HG03045 (cell line): ENCODE data around the gene MPV17L2.

Source experiments
- ATAC-seq: cut with Tn5 transposase; IDR thresholded peaks from one replicate; pipeline ENCODE4 v1.9.1; 2021; ENCODE audit warnings: mild to moderate bottlenecking, moderate library complexity; ENCODE audit not compliant: unreplicated experiment

Gene MPV17L2

DNA sequence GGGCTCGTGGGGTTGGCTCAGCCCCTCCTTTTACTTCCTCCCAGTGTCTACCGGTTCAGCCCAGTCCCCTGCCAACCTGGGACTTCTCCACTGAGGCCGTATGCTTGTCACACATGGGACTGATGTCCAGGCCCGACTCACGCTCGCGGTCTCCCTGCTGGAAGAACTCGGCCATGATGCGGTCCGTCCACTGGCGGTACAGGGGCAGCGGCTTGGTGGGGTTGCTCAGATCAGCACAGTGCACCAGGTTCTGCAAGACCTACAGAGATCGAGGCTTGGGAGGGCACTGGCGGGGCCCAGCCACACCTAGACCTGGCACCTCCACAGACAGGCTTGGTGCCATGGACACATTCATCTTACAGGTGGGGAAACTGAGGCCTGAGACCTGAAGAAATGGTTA lies 18.7 kb downstream of the MPV17L2 start:
- no peak for ATAC-seq

DNA sequence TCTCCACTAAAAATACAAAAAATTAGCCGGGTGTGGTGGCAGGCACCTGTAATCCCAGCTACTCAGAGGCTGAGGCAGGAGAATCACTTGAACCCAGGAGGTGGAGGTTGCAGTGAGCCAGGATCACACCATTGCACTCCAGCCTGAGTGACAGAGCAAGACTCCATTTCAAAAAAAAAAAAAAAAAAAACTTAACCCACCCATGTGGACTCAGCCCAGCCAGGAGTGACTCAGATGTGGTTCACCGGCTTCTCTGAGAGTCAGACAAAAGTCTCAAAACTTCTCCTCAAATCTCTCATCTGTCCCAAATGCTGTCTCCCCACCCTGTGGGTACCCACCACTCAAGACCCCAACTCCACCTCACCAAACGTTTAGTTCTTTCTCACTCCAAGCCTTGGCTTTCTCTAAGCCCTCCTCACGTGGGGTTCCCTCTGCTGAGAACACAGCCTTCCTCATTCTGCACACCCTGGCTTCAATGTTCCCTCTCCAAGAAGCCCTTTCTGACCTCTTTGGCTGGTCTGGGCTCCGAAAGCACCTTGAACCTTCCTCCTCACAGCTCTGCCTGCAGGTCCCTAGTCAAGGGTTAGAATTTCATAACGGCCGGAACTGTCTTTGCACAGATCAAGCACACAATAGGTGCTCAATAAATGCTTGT lies 21.9 kb downstream of the MPV17L2 start:
- ATAC-seq = no peak

DNA sequence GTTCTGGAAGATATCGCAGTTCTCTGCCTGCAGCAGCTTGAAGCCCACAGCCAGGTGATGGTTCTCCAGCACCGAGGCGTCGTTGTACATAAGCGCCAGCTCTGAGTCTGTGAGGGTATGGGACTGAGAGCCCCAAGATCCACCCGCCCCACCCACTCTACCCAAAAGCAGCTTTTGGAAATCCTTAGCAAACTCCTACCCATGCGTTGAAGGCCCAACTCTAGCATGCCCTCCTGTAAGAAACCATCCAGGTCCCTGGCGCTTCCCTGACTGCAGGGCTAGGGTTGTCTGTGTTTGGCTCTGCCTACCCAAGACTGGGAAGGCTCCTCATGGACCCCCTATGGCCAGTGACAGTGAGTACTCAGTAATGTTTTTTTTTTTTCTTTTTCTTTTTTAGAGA lies 23.8 kb downstream of the MPV17L2 start:
- no peak for ATAC-seq

DNA sequence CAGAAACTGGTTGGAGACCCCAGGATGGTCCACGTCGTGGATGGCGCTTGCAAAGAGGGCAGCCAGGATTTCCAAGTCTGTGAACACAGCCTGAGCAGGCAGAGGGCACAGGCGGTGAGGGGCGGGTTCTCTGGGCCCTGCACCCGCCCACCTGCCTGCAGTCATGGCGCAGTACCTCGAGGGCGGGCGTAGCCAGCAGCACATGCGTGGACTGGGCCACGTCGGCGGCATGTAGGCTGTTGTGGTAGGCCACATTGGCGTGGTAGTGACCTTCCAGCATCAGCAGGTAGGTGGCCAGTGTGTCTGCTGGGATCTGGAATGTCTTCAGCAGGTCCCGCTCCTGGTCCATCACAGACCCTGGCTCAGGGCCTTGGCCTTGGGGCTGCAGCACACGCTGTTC lies 25.1 kb downstream of the MPV17L2 start:
- no peak for ATAC-seq

DNA sequence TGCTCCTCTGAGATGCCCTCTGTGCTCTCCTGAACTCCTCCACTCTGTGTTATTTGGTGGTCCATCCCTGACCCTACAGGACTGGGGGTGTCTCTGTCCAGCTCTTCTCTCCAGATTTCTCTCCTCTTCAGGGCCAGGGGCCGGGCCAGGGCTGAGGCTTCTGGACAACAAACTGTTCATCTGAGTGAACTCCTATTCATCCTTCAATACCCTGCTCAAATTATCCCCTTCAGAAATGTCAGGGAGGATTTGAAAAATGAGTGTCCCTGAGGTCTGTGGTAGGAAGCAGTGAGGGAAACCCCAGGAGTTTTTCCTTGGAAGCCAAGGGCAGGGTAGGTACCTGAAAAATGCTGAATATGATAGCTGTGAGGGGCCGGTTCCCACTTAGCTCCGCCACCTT lies 25.6 kb downstream of the MPV17L2 start:
- ATAC-seq = no peak

DNA sequence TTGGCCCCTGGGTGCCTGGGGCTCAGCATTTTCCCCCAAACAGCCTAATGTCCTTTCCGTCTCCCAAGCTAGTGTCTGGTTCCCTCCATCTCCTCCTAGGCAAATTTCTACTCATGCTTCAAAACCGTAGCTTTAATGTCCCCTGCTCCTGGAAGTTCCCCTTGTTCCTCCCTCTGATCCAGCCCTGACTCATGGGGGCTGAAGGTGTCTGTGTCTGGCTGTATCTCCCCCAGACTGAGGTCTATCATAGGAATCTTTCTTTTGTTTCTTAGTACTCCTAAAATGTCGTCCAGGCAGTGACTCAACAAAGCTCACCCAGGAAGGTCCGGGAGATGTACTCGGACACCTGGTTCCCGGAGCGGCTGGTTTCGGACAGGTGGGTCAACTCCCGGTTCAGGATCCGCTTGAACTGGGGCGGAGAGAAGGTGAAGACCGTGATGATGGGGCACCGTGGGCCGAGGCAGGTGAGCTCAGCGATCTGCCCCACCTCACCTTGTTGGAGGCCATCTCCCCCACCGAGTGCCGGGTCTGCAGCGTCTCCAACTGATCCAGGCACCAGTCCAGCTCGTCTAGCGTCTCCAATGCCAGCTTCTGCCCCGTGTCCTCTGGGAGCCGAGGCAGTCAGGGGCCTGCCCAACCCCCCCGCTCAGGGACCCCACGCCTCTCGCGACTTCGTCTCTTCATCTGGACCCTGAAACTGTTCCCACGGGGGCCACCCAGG lies 27.1 kb downstream of the MPV17L2 start:
- ATAC-seq = no peak

DNA sequence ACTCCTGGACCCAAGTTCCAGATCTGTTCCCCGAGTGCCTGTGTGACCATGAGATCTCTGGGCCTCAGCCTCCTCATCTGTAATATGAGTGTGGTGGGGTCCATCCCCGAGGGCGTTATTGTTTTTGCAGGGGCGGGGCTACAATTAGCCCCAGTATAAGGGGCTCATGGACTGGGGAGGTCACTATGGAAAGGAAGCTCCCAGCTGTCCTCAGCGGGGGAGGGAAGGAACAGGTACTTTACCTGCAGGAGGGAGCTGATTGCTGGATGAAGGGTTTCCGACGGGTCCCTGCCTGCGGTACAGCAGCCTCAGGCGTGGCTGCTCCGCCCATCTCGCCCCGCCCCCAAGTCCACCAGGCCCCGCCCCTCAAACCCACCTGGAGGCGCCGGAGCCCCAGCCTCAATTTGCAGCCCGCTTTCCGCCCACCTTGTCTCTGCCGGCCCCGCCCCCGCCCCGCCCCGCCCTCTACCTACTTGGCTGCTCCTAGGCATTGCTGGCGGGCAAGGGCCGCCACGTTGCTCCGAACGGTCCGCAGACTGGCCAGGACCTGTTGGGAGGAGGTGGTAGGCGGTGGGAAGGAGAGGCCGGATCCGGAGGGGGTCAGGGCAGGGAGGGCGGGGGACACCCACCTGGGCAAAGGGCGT lies 27.7 kb downstream of the MPV17L2 start:
- ATAC-seq = no peak

DNA sequence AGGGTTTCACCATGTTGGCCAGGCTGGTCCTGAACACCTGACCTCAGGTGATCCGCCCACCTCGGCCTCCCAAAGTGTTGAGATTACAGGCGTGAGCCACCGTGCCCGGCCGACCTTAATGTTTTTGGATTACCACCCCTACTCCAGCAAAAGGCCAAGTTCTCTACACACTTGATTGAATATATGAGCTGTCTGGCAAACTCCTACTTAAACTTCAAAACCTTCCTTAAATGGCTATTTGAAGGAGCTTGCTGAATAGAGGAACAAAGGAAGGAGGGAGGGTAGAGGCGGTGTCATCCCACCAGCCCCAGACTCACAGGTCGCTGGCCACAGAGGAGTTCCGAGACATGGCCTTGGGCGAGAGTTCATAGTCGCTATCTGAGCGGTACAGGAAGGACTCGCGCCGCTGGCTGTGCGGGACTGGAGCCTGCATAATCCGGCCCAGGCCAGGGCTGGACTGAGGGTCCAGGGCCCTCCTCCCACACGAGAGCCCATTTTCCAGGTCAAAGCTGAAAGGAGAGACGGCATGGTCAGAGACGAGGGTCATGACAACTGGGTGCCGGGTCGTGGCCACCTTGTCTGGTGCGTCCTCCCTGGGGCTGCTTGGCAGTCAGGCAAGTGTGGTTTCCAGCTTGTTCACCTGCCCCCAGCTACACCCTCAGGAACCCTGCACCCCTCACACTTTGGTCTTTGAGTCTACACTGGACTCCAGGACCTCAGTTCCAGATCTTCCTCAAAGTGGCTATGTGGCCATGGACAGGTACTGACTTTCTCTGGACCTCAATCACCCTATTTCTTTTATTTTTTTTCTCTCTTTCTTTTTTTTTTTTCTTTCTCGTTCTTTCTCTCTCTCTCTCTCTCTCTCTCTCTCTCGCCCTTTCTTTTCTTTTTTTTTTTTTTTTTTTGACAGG lies 29.1 kb downstream of the MPV17L2 start:
- no peak for ATAC-seq

DNA sequence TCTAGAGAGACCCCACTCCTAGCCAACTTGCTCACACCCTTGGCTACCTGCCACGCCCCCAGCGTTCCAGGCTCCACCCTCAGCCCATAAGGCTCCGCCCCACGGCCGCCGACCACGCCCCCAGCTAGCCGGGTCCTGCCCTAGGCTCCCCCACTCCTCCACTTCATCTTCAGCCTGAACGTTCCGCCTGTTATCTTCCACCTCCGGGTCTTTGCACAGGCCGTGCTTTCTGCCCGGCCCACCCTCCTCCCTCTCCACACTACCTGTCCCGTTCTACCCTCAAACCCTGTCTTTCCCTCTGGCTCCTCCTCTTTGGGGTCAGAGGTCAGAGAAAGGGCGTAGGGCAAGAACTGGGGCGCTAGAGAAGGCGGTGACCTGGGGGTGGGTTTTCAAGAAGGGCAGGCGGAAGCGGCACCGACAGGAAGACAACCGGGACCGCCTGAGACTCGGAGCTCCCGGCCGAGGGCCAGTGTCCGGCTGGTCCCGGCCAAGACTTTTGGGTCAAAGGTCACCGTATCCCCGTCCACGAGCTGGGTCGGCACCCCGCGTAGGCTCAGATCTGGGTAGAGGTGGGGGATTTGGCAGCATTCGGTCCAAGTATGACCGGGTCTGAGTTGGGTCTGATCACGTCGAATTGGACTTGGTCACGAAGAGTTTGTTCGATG lies 31.0 kb downstream of the MPV17L2 start:
- ATAC-seq = no peak

DNA sequence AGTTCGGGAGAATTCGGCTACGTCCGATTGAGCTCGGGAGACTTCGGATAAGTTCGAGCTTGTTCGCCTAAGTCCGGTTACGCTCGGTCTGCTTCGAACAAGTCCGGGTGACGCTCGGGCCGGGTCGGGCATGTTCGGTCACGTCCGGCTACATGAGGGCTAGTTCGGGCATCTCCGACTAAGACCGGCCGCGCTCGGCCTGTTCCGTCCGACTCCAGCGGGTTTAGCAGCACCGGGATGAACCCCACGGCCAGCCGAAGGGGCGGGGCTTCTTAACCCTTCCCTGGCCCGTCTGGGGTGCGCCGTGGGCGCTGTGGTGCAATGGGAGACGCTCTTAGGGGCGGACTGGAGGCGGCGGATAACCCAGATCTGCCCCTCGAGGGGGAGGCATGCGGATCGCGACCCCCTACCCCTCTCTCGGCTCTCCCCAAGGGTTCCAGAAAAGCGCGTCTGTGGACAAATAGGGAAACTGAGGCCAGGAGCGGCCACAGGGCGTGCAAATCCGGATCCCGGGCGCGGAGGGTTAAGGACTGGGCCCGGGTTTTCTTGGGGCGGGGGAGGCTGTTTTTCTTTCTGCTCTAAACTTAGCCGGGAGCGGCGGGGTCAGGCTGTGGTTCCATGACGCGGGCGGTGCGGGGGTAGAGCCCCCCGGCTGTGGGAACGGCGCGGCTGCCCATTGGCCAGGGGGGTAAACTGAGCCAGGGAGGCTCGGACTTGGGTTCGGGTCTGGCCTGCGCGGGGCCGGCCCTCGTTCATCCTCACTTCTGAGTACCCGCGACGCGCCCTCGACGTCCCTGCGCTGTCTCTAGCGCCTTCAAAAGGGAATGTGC lies 31.7 kb downstream of the MPV17L2 start:
- ATAC-seq = peak; percentile 86

DNA sequence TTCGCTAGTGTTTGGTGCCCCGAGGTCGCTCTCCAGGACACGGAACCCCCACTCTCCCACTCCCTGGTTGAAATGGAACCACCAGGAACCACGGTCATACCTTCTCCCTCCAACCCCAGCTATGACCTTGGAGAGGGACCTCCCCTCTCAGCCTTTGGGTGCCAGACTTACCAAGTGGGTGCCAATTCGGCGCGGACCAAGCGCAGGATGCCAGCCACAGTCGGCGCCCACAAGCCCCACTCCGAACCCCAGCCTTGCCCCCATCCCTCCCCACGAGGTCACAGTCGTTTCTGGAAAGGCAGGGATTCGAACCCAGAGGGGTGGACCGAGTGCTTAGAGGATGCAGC lies 32.3 kb downstream of the MPV17L2 start:
- ATAC-seq = no peak

DNA sequence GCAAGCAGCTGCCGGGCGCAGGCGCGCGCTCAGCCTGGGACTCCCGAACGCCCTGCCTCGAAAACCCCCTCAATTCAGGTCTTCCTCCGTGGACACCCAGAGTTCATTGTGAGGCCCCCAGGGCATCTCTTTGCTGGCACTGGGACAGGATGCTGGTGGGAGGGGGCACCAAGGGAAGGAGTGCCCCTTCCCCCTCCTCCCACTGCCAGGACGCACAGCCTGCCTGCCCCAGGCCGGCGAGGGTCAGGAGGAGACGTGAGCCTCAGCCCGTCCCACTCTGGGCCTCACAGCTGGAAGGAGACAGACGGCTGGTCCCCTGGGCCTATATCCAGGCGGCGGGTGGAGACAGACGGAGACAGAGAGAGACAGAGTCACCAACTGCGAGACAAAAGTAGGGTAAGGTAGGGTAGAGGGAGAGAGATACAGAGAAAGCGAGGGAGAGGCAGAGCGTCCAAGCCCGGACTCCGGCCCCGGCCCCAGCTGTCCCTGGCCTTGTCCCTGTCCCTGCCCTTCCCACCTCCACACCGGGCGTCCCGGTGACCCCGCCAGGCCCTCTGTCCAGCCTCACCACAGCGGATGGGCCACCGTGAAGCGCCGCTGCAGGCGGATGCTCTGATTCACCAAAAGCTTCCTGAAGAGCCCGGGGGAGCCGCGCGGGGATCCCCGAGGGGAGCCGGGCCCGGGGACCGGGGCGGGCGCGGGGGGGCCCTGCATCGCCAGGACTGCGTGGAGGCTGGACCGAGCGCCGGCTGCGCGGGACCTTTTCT lies 32.9 kb downstream of the MPV17L2 start, which contains the start of gene PDE4C:
Gene PDE4C (minus strand): TSS at position 737 of the 767 bp plus-strand sequence. CDS start 23 bp downstream, at position 714.
- no peak for ATAC-seq

DNA sequence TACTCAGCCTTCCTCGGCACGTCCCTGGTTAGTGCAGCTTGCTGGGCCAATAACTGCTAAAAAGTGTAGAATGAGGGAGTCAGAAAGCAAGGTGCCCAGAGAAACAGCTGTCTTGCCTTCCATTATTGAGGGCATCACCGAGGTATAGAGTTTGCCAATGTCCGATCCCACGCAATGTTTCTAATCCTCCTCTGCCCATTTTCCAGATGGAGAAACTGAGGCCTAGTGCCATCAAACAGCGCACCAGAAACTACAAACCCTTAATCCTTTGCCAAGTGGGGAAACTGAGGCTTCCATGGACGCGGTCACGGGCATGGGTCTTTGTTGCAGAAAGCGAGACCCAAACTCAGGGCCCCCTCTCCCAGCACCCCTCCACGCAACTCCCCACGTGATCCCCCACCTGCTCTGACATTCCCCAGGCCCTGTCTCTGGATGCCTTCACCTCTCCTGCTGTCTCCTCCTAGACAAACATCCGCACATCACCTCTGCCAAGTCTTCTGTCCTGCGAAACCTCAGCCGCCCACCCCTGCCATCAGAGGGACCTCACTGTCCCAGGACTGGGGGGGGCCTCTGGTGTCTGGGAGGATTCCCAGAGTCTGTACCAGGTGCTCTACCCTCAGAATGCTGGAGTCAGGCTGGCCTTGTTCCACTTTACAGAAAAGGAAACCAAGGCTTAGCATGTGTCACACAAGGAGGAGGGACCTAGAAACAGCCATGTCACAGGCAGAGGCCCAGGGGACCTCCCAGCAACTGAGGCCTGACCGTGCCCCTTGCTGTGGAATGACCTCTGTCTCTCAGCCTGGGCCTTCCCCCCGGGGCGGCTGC lies 34.1 kb downstream of the MPV17L2 start:
- ATAC-seq = no peak

DNA sequence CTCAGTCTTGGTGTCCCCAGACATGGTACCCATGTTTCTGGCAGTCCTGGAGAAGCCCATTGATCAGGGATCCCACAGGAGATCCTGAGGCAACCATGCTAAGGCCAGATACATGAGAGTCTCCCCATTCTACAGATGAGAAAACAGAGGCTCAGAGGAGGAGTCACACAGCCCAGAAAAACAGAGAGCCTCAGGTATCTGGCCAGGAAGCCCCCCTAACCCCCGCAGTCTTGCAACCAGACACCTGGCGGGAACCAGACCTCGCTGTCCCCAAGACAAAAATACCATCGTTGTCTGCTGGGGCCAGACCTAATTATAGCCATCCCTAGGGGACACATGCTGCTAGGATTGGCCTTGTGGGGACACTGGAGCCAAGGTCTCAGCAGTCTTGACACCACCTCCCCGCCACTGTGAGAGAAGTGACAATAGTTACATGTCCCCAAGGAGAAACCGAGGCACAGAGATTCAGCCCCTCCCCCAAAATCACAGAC lies 34.8 kb downstream of the MPV17L2 start:
- ATAC-seq = no peak

DNA sequence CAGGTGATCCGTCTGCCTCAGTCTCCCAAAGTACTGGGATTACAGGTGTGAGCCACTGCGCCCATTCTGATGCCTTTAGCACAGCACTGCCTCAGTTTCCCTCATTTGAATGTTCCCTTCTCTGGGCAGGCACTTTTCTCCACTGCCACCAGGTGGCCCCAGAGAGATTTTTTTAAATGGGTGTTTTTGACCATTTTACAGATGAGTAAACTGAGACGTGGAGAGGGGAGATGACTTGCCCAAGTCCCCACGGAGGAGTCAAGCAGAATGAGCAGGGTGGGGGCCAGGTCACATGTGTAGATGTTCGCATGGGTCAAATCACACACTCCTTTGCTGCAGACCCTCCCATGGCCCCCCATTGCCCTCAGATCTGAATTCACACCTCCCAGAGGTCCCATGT lies 36.5 kb downstream of the MPV17L2 start:
- ATAC-seq = no peak

DNA sequence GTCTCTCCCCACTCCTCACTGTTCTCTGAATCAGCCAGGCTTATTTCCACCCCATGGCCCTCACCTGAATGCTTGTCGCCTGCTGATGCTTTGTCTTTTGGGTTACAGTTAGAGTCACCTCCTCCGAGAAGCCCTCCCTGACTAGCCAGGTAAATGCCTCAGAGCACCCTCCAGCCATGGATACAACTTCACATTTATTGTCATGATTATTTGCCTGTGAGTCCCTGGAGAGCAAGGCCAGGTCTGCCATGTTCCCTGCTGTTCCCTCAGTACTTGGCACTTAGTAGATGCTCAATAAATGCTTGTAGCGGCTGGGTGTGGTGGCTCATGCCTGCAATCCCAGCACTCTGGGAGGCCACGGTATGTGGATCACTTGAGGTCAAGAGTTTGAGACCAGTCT lies 36.9 kb downstream of the MPV17L2 start:
- no peak for ATAC-seq

DNA sequence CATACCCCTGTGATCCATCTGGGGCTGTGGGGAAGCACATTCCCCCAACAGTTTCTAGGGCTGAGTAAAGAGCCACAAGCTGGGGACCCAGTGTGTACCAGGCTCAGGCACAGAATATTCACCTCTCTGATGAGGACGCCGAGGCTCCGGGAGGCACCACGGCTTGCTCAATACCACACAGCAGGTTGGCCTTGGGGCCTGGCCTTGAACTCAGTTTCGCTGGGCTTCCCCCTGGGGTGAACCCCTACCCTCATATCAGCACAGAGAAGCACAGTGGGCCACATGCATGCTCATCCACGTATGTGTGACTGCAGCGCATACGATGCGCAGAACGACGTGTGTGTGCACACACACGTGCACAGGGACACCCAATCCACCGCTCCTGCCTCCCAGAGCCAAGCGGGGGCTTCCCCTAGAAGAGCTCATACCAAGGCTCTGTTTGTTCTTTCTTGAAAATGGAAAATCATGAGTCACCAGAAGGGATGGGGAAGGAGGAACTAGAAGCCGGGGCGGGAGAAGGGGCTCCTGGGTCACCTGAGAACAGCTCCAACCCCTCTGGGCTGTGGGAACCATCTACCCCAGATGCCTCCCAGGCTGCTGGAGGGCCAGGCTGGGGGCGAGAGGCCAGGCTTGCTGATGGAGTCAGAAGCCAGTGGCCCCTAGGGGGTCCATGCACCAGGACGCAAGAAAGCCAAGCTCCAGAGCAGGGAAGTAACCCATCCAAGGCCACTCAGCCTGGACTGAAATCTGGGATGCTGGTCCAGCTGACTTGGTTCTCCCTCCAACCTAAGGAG lies 38.1 kb downstream of the MPV17L2 start:
- ATAC-seq = no peak
